Stomach (tissue), 9 donors: ENCODE results near the gene DCAF8L1. TPM values are rescaled to one million over a fixed set of nuclear protein-coding genes. Genes with fewer than 3 reads are reported as not detected.

Experiments used
- DNase-seq, 2 donors: peaks; one replicate each; pipeline versions ENCODE4 v3.0.0 to v3.0.0-alpha.2; 2013 to 2019
- H3K27ac ChIP-seq, 5 donors: fragments of 200-600 bp in 4 of 5; sonication (generic) in 4 of 5; one replicate each; pipeline ENCODE4 v1.5.1; 2013 to 2019; ENCODE audit warnings: mild to moderate bottlenecking in 1 of 5, moderate library complexity in 1 of 5
- H3K27me3 ChIP-seq, 3 donors: fragments of 200-600 bp; sonication (generic); one replicate each; pipeline ENCODE4 v1.5.1; 2017 to 2019; ENCODE audit warnings: mixed run types in 1 of 3
- H3K36me3 ChIP-seq, 4 donors: fragments of 200-600 bp; sonication (generic); 1 replicate in 3 of 4; 2 replicates in 1 of 4; pipeline ENCODE4 v1.5.1; 2016 to 2019
- H3K4me1 ChIP-seq, 4 donors: fragments of 200-600 bp; sonication (generic); one replicate each; pipeline ENCODE4 v1.5.1; 2016 to 2019
- H3K4me3 ChIP-seq, 4 donors: fragments of 200-600 bp; sonication (generic) in 3 of 4; one replicate each; pipeline ENCODE4 v1.5.1; 2016 to 2019; ENCODE audit warnings: mild to moderate bottlenecking in 1 of 4
- H3K9me3 ChIP-seq, 4 donors: fragments of 200-600 bp; sonication (generic); one replicate each; pipeline ENCODE4 v1.5.1; 2016 to 2019
- EP300 ChIP-seq: sonication (generic); formaldehyde crosslinking; IDR thresholded peaks from one replicate; pipeline ENCODE4 v1.6.1; 2017; ENCODE audit warnings: antibody characterized with exemption
- POLR2A ChIP-seq, 4 donors: fragments of 450-650 bp; IDR thresholded peaks; one replicate each; pipeline ENCODE4 v1.6.1; 2016; ENCODE audit warnings: antibody characterized with exemption in 4 of 4, control low read depth in 2 of 4, mild to moderate bottlenecking in 1 of 4, moderate library complexity in 1 of 4
- POLR2AphosphoS5 ChIP-seq, 3 donors: sonication (generic); formaldehyde crosslinking; IDR thresholded peaks; one replicate each; pipeline ENCODE4 v1.6.1; 2016; ENCODE audit warnings: antibody characterized with exemption in 3 of 3
- WGBS, 5 donors: extraction: QIAGEN DNeasy Blood & Tissue Kit in 3 of 5; methylation state at CpG; one replicate each; pipeline versions ENCODE4 v1.1.5 to v1.1.7; 2013 to 2018; 5-methylcytosine and 5-hydroxymethylcytosine counted together
- intact Hi-C: fragments of 100-400 bp; cut with DNase I; formaldehyde crosslinking; loops from one replicate; pipeline ENCODE4 v1.15.1; 2023; ENCODE audit warnings: low total_unique reads
- polyA plus RNA-seq, 3 donors: library from polyadenylated mRNA; stranded (reverse); fragments of 200-250 nt; gene quantifications; one replicate each; pipeline ENCODE4 v1.2.3, GENCODE V29; 2013
- total RNA-seq, 5 donors: library from RNA; depleted of rRNA; stranded (reverse); fragments of >200 nt; gene quantifications; one replicate each; pipeline versions ENCODE4 v1.1.0 to v1.2.3, GENCODE V29; 2014 to 2016
- TF ChIP-seq, protein P1 (sequence below), 7 experiments: fragments of 450-650 bp in 4 of 7; fragments of 200-600 bp in 3 of 7; sonication (generic) in 3 of 7; IDR thresholded peaks; one replicate each; pipeline ENCODE4 v1.5.1; 2016 to 2019; ENCODE audit warnings: antibody characterized with exemption in 7 of 7, control low read depth in 2 of 7, mild to moderate bottlenecking in 1 of 7
- donor health status: healthy with polysubstance abuse.
- donor health status: Bipolar disorder and iron deficiency.
- donor health status: healthy.

The DCAF8L1 gene
- total and polyA plus RNA-seq, 8 donors: not detected

DNA sequence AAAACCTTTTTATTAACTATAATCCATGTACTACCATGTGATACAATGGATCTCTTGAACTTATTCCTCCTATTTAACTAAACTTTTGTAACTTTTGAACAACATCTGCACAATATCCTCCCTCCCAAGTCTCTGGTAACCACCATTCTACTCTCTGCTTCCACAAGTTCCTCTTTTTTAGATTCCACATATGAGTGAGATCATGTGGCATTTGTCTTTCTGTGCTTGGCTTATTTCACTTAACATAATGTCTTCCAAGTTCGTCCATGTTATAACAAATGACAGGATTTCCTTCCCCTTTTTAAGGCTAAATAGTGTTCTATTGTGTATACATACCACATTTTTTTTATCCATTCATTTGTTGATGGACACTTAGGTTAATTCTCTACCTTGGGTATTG is 28.1 kb downstream of the DCAF8L1 start:
- TF ChIP-seq, protein P1, sequence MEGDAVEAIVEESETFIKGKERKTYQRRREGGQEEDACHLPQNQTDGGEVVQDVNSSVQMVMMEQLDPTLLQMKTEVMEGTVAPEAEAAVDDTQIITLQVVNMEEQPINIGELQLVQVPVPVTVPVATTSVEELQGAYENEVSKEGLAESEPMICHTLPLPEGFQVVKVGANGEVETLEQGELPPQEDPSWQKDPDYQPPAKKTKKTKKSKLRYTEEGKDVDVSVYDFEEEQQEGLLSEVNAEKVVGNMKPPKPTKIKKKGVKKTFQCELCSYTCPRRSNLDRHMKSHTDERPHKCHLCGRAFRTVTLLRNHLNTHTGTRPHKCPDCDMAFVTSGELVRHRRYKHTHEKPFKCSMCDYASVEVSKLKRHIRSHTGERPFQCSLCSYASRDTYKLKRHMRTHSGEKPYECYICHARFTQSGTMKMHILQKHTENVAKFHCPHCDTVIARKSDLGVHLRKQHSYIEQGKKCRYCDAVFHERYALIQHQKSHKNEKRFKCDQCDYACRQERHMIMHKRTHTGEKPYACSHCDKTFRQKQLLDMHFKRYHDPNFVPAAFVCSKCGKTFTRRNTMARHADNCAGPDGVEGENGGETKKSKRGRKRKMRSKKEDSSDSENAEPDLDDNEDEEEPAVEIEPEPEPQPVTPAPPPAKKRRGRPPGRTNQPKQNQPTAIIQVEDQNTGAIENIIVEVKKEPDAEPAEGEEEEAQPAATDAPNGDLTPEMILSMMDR (IDR thresholded peaks at IDR 0.05): no peak
- TF ChIP-seq POLR2A (IDR thresholded peaks at IDR 0.05) (no peak), POLR2AphosphoS5 (IDR thresholded peaks at IDR 0.05) (no peak), EP300 (no peak)
- Histone ChIP-seq H3K4me1 (no peaks in the 10 kb centered on the region), H3K27ac (no peak overlapping the region), H3K36me3 (no peaks in the 10 kb centered on the region), H3K4me3 (no peak overlapping the region), H3K27me3 (no peaks in the 10 kb centered on the region), H3K9me3 (no peaks in the 10 kb centered on the region)
- intact Hi-C loops: no loop called here
- WGBS, 5 donors: 38 to 79% (median 56%) methylated on average over 1 of the region's 1 CpG
- DNase-seq: no peak

DNA sequence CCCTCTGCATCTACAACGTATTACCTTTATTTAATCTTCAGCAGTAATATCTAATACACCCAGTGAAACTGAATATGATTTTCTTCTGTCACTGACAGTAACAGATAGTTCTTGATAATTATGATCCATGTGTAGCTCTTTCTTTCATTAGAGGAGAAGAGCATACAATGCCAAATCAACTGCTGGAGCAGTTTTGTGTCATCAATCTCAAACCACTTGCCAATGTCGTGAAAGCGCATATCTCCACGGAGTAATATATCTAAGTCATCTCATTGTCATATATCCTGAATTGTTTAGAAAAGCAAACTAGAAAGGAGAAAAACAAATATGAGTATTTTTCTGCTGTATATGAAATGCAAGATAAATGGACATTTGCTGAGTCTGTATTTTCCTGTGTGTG is 47.9 kb downstream of the DCAF8L1 start:
- intact Hi-C loops: no loop called here
- no peaks in the 10 kb centered on the region for H3K9me3 ChIP-seq
- H3K36me3 ChIP-seq: no peaks in the 10 kb centered on the region
- no peaks in the 10 kb centered on the region for H3K27me3 ChIP-seq
- no peak overlapping the region for H3K27ac ChIP-seq
- WGBS, 5 donors: 68 to 85% (median 78%) methylated on average over 4 of the region's 4 CpGs
- H3K4me3 ChIP-seq: no peak overlapping the region
- no peaks in the 10 kb centered on the region for H3K4me1 ChIP-seq
- TF ChIP-seq POLR2AphosphoS5 (IDR thresholded peaks at IDR 0.05) (no peak), POLR2A (IDR thresholded peaks at IDR 0.05) (no peak), EP300 (no peak)
- TF ChIP-seq, protein P1 (IDR thresholded peaks at IDR 0.05): no peak
- DNase-seq: no peak

Other genes starting within 250 kb of the DCAF8L1 start
- not detected for gene MAGEB10, start 173.5 kb downstream of the DCAF8L1 start, total RNA-seq
- gene MAGEB10, start 173.5 kb downstream of the DCAF8L1 start, polyA plus RNA-seq: not detected